Retinal pigment epithelial cell (primary cell): ENCODE results near the gene SP6.

Source experiments
- DNase-seq: peaks from one replicate; pipeline ENCODE4 v3.0.0-alpha.2; 2010; ENCODE audit warnings: low read depth
- H3K4me3 ChIP-seq: 2 replicates; pipeline ENCODE4 v1.5.1; 2011; ENCODE audit warnings: mild to moderate bottlenecking, low read length, control low read depth, moderate library complexity
- TF ChIP-seq, protein P1 (sequence below): conservative IDR thresholded peaks from 2 replicates; pipeline ENCODE4 v1.5.1; 2011; ENCODE audit warnings: low read depth, low read length, control low read depth, inconsistent platforms

SP6 gene

DNA sequence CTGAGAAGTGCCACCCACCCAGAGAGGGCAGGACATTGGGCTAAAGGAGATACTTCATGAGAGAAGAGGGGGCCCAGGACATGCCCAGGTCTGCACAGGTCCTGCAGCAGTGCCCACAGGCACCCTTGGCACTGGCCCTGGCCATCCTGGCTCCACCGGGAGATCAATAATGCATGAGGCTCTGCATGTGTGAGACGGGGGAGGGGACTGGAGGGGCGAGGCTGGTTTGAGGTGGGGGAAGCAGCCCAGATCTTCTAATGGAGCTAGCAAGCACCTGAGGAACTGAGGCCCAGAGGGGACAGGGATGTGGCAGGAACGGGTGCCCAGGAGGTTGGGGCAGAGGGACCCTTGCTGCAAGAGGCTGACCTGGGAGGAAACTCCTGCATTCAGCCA is 29.9 kb downstream of the SP6 start:
- no peak for DNase-seq
- TF ChIP-seq, protein P1, sequence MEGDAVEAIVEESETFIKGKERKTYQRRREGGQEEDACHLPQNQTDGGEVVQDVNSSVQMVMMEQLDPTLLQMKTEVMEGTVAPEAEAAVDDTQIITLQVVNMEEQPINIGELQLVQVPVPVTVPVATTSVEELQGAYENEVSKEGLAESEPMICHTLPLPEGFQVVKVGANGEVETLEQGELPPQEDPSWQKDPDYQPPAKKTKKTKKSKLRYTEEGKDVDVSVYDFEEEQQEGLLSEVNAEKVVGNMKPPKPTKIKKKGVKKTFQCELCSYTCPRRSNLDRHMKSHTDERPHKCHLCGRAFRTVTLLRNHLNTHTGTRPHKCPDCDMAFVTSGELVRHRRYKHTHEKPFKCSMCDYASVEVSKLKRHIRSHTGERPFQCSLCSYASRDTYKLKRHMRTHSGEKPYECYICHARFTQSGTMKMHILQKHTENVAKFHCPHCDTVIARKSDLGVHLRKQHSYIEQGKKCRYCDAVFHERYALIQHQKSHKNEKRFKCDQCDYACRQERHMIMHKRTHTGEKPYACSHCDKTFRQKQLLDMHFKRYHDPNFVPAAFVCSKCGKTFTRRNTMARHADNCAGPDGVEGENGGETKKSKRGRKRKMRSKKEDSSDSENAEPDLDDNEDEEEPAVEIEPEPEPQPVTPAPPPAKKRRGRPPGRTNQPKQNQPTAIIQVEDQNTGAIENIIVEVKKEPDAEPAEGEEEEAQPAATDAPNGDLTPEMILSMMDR: no peak
- peak overlapping the region; percentile 89 for H3K4me3 ChIP-seq

DNA sequence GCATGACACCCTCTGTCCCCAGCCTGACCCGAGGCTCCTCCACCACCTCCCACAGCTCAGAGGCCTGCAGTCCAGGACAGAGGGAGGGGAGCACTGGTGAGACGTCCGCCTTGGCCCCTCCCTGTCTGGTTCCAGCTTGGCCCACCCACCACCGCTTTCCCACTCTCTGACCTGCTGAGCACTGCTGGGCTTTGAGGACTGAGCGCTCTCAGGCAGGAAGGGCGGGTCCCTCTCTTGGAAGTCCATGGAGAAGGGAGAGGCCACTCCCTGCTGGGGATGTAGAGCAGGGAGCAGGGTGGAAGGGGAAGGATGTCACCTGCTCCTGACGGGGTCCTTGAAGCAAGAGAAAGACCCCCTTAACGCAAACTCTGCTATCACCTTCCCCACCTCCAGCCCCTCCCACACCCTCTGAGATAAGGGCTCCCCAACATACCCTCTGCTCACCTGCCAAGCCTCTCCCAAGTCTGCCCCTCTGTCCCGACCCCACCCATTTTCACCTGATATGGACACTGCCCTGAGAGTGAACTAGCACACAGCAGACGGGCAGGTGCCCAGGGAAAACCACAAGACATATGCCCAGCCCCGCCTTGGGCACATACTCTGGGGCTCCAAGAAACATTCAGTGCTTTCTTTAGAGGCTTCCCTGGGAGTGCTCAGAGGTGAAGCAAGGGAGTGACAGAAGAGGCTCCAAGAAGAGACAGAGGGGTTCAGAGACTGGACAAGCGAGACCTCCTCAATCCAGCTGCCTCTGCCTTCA is 30.8 kb downstream of the SP6 start:
- TF ChIP-seq, protein P1: no peak
- no peak for DNase-seq
- H3K4me3 ChIP-seq: peak overlapping the region; percentile 89

DNA sequence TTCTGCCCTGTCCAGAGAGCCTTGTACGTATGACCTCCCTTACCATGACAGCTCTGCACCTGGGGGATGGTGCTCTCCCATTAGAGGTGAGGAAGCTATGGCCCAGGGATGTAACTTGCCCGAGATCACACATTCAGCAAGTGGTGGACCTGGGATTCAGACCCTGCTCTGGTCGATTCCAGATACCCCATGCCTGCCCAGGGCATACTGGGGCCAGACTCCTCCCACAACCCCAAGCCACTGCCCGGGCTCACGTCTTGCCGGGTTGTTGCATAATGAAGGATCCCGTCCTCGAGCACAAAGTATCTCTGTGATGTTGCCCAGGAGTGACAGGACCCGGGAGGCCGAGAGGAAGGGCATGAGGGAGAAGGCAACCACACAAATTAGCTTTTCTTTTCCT is 31.5 kb downstream of the SP6 start:
- no peak for DNase-seq
- no peak overlapping the region for H3K4me3 ChIP-seq
- TF ChIP-seq, protein P1: no peak

DNA sequence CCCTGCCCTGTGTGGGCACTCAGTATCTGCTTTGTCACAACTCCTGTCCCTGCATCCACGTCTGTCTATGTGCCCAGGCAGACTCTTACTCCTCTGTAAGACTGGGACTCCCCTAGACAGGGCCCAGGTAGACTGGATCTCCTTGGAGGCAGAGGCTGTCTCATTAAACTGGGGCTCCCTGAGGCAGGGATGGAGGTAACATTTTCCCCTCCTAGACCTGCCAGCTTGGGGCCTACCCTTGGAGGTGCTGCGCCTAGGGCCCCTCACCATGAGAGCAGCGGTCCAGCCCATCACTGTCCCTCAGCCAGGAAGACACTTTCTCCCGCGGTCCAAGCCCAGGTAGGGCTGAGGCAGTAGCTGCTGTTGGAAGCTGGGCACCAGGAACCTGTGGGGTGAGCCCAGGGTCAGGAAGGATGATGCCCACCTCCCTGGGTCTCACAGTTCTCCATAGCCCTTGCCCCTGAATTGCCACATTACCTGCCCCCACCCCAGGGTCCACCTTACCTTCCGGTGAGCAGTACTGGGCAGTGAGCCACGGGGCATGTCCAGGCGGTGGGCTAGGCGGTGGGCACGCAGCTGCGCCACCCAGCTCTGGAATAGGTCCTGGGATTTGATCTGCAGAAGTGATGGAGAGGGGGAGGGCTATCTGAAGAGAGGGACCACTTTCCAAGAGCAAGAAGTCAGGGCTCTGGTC is 32.8 kb downstream of the SP6 start:
- DNase-seq: no peak
- TF ChIP-seq, protein P1: no peak
- no peak overlapping the region for H3K4me3 ChIP-seq

DNA sequence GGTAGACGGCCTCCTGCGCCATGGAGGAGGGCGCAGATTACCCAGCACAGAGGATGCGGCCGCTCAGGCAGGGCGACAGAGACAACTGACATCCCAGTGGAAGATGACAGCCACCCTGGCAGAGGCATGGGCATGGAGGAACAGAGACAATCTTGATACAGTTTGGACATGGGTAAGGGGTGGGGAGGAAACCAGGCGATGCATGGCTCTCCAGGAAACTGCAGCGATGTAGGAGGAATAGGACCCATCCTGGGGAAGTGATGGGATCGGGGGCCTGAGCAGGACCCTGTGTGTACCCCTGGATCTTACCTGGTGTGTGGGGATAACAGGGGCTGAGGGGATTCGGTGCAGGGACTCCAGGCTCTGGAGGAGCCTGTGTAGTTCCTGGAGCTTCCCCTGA is 34.0 kb downstream of the SP6 start:
- DNase-seq: no peak
- TF ChIP-seq, protein P1: no peak
- no peak overlapping the region for H3K4me3 ChIP-seq

DNA sequence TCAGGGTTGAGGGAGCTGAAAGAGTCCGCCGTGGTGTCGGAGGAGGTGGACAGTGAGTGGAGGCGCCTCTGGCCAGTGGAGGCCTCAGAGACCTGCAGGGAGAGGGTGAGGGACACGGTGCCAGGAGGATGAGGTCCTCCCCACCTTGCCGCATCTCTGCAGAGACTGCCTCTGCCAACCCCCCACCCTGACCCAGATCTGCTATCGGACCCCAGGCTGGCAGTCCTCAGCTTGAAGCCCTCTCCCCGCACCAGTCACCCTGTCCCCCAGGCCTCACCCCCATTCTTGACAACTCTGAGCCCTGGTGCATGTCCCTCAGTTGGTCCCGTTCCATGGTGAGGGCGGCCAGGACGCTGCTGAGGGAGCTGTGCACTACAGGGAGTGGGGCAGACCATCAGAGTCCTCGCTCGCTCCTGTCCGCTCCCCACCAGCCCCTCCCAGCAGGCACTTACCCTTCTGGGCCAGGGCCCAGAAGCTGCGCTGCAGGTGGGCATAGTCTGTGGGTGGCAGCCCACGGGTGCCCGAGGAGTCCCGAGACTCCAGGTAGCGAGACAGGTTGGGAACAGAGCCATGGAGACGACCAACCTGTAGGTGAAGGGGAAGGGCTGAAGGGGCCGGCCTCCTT is 34.7 kb downstream of the SP6 start:
- no peak overlapping the region for H3K4me3 ChIP-seq
- DNase-seq: no peak

More for the DNA sequence above, 34.7 kb downstream of the SP6 start:
- TF ChIP-seq, protein P1: no peak
